ENCODE measurements around the gene PITX1. TPM values are rescaled to one million over a fixed set of nuclear protein-coding genes. Genes with fewer than 3 reads are reported as not detected.

Gene PITX1
- total and polyA plus RNA-seq, 2 of the 13 experiments (the other 11 are each of a cell fraction or from before 2014, with no cell fraction given): 11.7 to 20.2 TPM

- WGBS (ENCODE audit: low lambda C conversion rate): 90% methylated on average over 2 of the region's 4 CpGs
- H3K4me2 ChIP-seq (ENCODE audit: low read depth, low read length): no peak overlapping the region
- H3K27ac ChIP-seq (ENCODE audit: extremely low read length, insufficient read depth, low read length): no peak overlapping the region
- in situ Hi-C loops (cut with HindIII; ENCODE audit: extremely low pct_ligation_motif_present, low pct_unique_long_range_greater_than_20kb): no loop called here
- BruUV-seq (replicated peaks): no TSS peak
- no peaks in the 10 kb centered on the region for H3K9me3 ChIP-seq (ENCODE audit: low read length)
- H3K4me1 ChIP-seq (ENCODE audit: insufficient read depth, low read length): peaks cover 8% of the 10 kb centered on the region
- no peak for DNase-seq (ENCODE audit: low spot score)
- H3K36me3 ChIP-seq (replicated peaks in 1 of 2; ENCODE audit: control insufficient read depth in 1 of 2, insufficient read depth in 2 of 2, low read length in 2 of 2): no peaks in the 10 kb centered on the region
- no peak for ATAC-seq
- H3K79me2 ChIP-seq (ENCODE audit: insufficient read depth, low read length): no peaks in the 10 kb centered on the region
- intact Hi-C loops (cut with micrococcal nuclease; ENCODE audit: unreplicated experiment): no loop called here
- H3K4me3 ChIP-seq (replicated peaks in 1 of 3; ENCODE audit: insufficient read depth in 1 of 3, low read depth in 2 of 3, low read length in 3 of 3): no peak overlapping the region
- no peaks in the 10 kb centered on the region for H3K27me3 ChIP-seq (ENCODE audit: control insufficient read depth in 1 of 2, insufficient read depth in 2 of 2, low read length in 2 of 2)
- TF ChIP-seq ZNF644 (CRISPR knock-in tag; IDR thresholded peaks at IDR 0.05; ENCODE audit: low read depth): no peak
- TF ChIP-seq ZBTB3 (CRISPR knock-in tag; IDR thresholded peaks at IDR 0.05; ENCODE audit: borderline replicate concordance, low read depth): no peak
- TF ChIP-seq CREBL2 (CRISPR knock-in tag; IDR thresholded peaks at IDR 0.05; ENCODE audit: borderline replicate concordance): no peak
- TF ChIP-seq E2F1 (CRISPR knock-in tag; IDR thresholded peaks at IDR 0.05): no peak
- no peak for TF ChIP-seq ZNF710 (CRISPR knock-in tag; IDR thresholded peaks at IDR 0.05; ENCODE audit: borderline replicate concordance)
- TF ChIP-seq CENPT (CRISPR knock-in tag; IDR thresholded peaks at IDR 0.05; ENCODE audit: low read depth): no peak
- no peak for TF ChIP-seq ZNF143 (CRISPR knock-in tag; IDR thresholded peaks at IDR 0.05)
- no peak for TF ChIP-seq ZNF687 (CRISPR knock-in tag; IDR thresholded peaks at IDR 0.05)
- TF ChIP-seq ZFP41 (CRISPR knock-in tag; IDR thresholded peaks at IDR 0.05; ENCODE audit: borderline replicate concordance): no peak
- POLR2A ChIA-PET: no interaction called here
- H2AFZ ChIP-seq (ENCODE audit: low read length): no peak overlapping the region
- CTCF ChIA-PET (ENCODE audit: low intra/inter-chr PET ratio, low total read pairs): no interaction called here
- no peaks in the 10 kb centered on the region for H4K20me1 ChIP-seq (ENCODE audit: insufficient read depth, low read length)
- H3K9ac ChIP-seq (ENCODE audit: insufficient read depth, low read depth, low read length): no peak overlapping the region
- no peak for FAIRE-seq
Measured at GRCh38 chr5:135018457-135018856, 15.6 kb downstream of the PITX1 start.
